Activated CD4-positive, alpha-beta T cell treated with anti-CD3 and anti-CD28 coated beads, Interleukin-10, Interleukin-2, amounts not matched to agents 100 ng/mL and 50 ng/mL, durations not matched to agents 16 hours and 8 hours (primary cell): ENCODE results near the gene RMND5A.

Source experiments
- DNase-seq: peaks from one replicate; pipeline ENCODE4 v3.0.0-alpha.2; 2020

Gene RMND5A

GRCh38 chr2:86769838-86770237, 49.7 kb downstream of the RMND5A start:
- no peak for DNase-seq

DNA sequence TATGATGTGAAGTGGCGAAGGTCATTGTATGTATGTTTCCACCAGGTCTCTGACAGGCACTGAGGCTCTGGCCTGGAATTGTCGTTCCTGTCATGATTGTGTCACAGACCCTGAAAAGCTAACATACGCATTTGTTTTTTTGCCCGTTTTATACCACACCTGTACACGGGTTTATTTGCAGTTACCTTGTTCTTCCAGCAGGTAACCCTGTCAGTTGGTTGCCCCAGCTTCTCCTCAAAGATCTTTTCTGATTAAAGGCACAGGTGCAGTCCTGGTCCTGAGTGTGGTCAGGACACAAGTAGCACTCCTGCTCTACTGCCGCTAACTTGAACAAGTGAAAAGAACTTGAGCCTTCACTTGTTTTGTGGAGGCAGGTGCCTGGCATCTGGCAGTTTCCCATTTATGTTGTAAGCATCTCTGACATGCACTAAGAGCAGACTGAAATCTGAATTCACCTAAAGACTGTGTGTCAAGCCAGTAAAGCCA, 50.8 kb downstream of the RMND5A start:
- DNase-seq = no peak

GRCh38 chr2:86772611-86773010, 52.5 kb downstream of the RMND5A start:
- no peak for DNase-seq

GRCh38 chr2:86774862-86775261, 54.8 kb downstream of the RMND5A start:
- no peak for DNase-seq

DNA sequence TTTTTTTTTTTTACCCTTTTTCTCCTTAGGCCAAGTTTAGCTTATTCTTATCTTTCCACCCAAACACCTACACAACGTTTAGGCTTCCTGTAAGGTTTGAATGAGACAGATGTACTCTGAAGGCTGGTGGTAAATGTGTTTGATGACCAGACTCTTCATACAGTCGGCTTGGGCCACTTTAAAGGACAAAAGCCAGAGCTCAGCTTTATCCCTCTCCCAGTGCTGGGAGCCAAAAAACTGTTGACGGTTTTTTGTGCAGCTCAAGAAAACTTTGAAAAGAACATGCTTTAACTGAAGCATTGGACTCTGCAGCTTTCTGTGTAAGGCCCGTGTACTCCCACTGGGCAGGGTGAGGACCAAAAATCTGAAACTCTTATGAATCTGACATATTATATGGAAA, 55.2 kb downstream of the RMND5A start:
- DNase-seq = no peak

DNA sequence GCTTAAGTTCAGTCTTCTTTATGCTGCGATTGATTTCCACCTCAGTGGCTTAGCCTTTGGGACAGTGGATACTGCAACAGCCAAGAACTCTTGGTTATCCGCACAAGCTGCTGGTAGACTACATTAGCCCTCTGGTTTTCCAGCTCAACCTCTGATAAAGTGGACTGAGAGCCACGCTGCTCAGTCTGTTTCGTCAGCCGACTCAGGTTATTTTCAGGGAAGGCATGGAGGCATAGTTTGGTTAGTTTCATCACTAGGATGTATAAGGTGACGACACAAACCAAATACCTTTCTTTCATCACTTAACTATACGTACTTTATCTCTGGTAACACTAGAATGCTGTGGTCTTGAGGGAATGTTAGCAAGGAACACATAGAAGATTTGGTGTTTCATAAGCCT, 56.4 kb downstream of the RMND5A start:
- DNase-seq = no peak

GRCh38 chr2:86778957-86779356, 58.9 kb downstream of the RMND5A start:
- no peak for DNase-seq

GRCh38 chr2:86779971-86780370, 59.9 kb downstream of the RMND5A start:
- no peak for DNase-seq

DNA sequence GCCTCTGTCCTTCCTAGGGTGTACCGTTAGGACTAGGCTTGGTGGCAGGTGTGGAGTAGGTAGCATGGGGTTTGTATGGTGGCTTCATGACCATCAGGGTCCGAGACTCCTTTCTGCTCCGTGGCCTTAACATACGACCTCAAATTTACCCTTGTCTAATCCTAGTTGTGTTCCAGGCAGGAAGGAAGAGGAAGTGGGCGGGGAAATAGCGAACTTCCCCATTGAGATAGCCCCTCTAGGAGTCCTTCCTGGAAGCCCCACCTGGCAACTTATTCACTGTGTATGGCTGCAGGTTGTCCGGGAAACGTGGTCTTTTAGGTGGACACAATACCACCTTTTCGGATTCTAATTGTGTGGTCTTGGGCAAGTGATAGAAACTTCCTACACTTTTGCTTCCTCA, 61.3 kb downstream of the RMND5A start:
- no peak for DNase-seq

DNA sequence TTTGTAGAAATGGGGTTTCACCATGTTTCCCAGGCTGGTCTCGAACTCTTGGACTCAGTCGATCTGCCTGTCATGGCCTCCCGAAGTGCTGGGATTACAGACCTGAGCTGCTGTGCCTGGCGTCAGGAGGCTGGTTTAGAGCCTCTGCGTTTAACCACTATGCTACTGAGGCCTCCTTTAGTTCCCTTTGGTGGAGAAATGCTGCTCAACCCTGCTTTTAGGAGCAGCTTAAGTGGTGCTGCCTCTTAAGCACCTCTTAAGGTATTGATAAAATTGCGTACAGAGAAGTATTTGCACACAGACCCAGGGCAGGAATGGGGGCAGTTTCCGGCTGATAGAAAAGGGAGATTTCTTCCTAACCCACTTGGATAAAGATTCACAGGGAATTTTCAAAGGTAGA, 62.7 kb downstream of the RMND5A start:
- DNase-seq = no peak

DNA sequence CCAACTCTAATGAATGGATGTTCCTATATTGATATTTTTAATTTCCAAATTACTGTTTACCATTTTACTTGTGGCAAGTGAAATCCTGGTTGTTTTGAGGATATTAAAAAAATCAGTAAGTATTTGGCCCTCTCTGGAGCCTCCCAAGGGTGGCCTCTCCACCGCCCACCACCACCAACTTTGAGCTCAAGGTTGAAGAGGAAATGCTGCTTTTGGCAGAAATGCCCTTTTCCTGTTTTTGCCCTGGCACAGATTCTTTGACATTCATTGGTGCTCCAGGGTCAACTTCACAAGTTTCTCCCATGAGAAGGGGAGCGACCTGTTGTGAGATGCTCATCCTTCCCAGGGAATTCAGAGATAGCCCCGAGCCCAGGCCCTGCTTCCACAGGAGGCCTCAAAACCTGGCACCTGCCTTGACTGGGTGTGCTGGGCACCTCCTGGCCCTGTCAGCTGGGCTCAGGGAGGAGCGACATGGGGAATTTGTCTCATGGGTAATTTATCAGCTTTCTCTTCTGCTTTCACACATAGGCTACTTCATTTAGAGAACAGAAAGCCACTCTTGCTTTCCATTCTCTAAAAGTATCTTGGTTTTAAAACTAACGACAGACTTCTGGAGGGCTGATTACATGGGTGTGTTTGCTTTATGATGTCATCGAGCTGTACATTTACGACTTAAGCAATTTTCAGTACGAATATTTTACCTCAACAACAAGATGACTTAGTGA, 63.7 kb downstream of the RMND5A start:
- DNase-seq = no peak

- no peak for DNase-seq
Measured at GRCh38 chr2:86785456-86785855, 65.4 kb downstream of the RMND5A start.

DNA sequence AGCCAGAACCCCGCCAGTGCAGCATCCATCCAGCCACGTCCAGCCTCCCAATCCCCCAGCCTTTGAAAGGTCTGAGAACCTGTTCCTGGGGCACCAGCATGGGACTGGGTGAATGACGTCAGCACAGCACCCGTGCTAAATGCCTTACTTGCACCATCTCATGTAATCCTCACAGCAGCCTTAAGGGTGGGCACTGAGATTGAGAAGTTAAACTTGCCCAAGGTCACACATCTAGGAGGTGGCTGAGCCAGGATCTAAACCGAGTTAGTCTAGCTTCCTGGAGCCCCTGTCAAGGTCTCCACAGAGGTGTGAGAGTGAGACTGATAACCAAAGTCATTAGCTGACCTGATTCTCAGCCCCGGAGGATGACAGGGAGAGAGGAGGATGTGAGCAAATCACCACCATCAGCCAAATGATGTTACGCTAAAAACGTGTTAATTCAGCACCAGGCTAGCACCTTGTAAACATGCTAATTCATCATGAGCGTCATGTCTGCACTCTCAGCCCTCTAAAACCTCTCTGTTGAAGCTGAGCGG, 66.0 kb downstream of the RMND5A start:
- DNase-seq = no peak

DNA sequence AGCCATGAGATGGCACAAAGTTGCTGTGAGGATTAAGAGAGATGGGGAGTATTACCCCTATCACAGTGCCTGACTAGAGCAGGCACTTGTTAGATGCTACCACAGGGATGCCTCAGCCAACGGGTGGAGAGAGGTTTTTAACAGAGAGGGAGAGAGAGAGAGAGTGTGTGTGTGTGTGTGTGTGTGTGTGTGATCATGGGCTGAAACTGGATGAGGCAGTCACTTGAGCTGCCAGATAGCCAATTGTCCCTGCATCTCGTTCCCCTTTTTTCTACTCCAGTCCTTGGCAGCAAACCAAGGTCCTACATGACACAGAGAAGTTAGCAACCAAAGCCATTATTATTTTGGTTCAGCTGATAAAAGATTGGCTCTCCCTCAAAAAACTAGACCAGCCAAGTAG, 67.6 kb downstream of the RMND5A start:
- DNase-seq = no peak

DNA sequence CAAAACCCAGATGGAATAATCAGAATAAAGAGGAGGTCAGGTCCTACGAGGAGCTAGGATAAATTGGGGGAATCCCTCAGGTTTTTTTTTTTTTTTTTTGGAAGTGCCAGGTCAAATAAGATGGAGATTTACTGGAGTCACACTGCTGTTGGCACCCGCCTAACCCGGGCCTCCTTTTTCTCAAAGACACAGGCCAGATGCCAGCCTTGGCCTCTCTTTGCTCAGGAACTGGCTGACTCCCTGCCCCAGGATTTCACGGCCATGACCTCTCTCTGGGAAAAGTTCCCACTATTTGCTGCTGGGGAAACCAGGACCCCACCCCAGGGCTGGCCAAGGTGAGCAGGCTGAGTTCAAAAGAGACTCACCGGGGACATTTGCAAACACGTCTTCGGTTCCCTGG, 68.1 kb downstream of the RMND5A start:
- DNase-seq = no peak

GRCh38 chr2:86788881-86789686, 69.0 kb downstream of the RMND5A start:
- no peak for DNase-seq

- no peak for DNase-seq
Measured at GRCh38 chr2:86789687-86790133, 69.6 kb downstream of the RMND5A start.

DNA sequence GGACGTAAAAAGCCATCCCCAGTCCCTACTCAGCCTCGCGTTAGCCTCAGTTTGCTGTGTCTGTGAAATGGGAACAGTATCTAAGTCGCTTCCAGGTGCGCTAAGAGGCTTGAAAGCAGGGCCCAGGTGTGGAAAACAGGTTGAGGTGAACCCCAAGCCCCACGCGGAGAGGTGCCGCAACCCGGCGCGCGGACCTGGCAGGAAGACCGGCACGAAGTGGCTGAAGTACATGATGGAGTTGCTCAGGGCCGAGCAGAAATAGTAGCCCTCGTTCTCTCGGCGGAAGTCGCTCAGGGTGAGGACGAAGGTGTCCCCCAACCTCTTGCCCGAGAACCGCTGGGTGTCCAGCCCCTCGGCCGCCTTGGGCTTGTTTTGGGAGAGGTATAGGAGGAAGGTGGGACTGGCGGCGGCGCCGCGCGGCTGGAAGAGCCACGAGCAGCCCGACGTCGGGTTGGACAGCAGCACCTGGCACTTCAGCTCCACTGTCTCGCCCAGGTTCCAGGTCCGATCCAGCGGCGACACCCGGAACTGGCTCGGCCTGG, 70.1 kb downstream of the RMND5A start:
- DNase-seq = no peak

DNA sequence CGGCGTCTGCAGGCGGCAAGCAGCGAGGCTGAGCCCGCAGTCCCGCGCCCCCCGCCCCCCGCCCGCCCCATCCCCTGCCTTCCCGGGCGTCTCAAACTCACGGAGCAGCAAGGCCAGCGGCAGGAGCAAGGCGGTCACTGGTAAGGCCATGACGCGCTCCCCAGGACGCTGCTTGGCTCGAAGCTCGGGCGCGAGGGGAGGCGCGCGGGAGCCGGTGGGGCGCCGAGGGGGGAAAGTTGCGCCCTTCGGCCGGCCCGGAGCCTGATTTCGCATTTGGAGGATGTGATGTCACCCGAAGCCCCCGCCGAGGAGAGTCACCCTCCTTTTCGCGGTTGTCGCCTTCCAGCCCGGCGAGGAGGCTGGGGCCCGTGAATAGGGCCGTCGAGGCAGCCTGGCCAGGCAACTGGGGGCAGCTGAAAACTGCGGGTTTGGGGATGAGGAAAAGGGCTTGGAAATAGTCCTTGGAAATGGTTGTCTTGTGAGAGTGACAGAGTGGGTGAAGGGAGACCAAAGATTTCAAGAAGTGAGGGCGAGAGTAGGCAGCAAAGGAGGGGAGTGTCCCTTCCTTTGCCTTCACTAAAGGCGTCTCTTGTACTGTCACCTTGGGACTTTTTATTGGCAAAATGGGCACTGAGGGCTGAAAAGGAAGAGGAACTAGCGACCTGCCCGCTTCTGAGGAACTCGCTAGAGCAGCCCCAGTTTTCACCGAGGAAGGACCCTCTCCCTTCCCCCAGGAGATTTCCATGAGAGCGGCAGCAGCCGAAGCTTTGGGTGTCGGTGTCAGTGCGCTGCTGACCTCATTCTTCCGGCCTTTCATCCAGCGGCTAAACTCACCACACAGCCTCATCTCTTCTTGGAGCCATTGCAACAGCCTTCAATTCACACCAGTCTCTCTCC, 70.8 kb downstream of the RMND5A start, which contains the start of gene CD8A:
TSS of gene CD8A (minus strand) at position 238 of the 897 bp plus-strand sequence. CDS start at position 150, 88 bp downstream.
- DNase-seq = peak; percentile 18

GRCh38 chr2:86791573-86791972, 71.5 kb downstream of the RMND5A start:
- DNase-seq = no peak

- DNase-seq = no peak
Measured at GRCh38 chr2:86793752-86794151, 73.7 kb downstream of the RMND5A start.

GRCh38 chr2:86794861-86795260, 74.8 kb downstream of the RMND5A start:
- no peak for DNase-seq
